Fibroblast of the aortic adventitia (primary cell): ENCODE data around the gene PPM1D. TPM values are rescaled to one million over a fixed set of nuclear protein-coding genes. Genes with fewer than 3 reads are reported as not detected.
"Not testable (repeated sequence)": the region's sequence is repeated elsewhere in the genome, so short reads cannot be mapped to it uniquely, and the experiment has no call there.

Experiments used
- DNase-seq: peaks from one replicate; pipeline ENCODE4 v3.0.0-alpha.2; 2010; ENCODE audit warnings: low read depth
- H3K4me3 ChIP-seq: 2 replicates; pipeline ENCODE4 v1.5.1; 2011; ENCODE audit warnings: low read depth, mild to moderate bottlenecking, control low read depth, low read length, moderate library complexity
- CTCF ChIP-seq: IDR thresholded peaks from 2 replicates; pipeline ENCODE4 v1.5.1; 2011; ENCODE audit warnings: mild to moderate bottlenecking, low read length, control low read depth, inconsistent platforms; ENCODE audit not compliant: insufficient read depth
- total RNA-seq: library from RNA; depleted of rRNA; stranded (reverse); fragments of >200 nt; gene quantifications from 2 replicates; pipeline ENCODE4 v1.2.3, GENCODE V29; 2012; ENCODE audit warnings: low replicate concordance

PPM1D gene
- 8.7 and 24.6 TPM in 2 replicates for total RNA-seq

- DNase-seq: peak; percentile 99
- TF ChIP-seq CTCF: no peak
- peak within 1 kb of the TSS; percentile 100 for H3K4me3 ChIP-seq
Measured at GRCh38 chr17:60599620-60600489, at the start of gene PPM1D. Gene PPM1D (plus strand): TSS chr17:60600193. CDS start chr17:60600415, 222 bp downstream.

GRCh38 chr17:60552255-60552654 is 47.7 kb upstream of the PPM1D start:
- not testable (repeated sequence) for H3K4me3 ChIP-seq, DNase-seq

- no peak overlapping the region for H3K4me3 ChIP-seq
- TF ChIP-seq CTCF: no peak
- DNase-seq: peak; percentile 98
Measured at GRCh38 chr17:60554377-60554788, 45.6 kb upstream of the PPM1D start.

GRCh38 chr17:60555786-60556185 is 44.2 kb upstream of the PPM1D start:
- H3K4me3 ChIP-seq: no peak overlapping the region
- no peak for TF ChIP-seq CTCF
- no peak for DNase-seq

GRCh38 chr17:60557805-60558204 is 42.2 kb upstream of the PPM1D start:
- H3K4me3 ChIP-seq: no peak overlapping the region
- no peak for DNase-seq
- TF ChIP-seq CTCF: no peak

GRCh38 chr17:60559659-60559994 is 40.4 kb upstream of the PPM1D start:
- no peak for DNase-seq
- no peak for TF ChIP-seq CTCF

GRCh38 chr17:60559995-60560859 is 39.8 kb upstream of the PPM1D start:
- no peak for TF ChIP-seq CTCF
- DNase-seq: no peak
- no peak overlapping the region for H3K4me3 ChIP-seq

More at GRCh38 chr17:60559659-60559994, 40.4 kb upstream of the PPM1D start:
- H3K4me3 ChIP-seq: no peak overlapping the region
